Suppressor macrophage treated with lipopolysaccharide for 4 hours (primary cell): ENCODE data around the gene CACNG4.
A peak's percentile ranks its signal among the peaks of the same experiment; 100 is the strongest.

Experiments used
- DNase-seq: peaks from one replicate; pipeline ENCODE4 v3.0.0-alpha.2; 2020

CACNG4 gene

GRCh38 chr17:66985338-66986237, 21.1 kb downstream of the CACNG4 start:
- DNase-seq: peak; percentile 78

- DNase-seq: no peak
Measured at GRCh38 chr17:66986659-66987058, 22.2 kb downstream of the CACNG4 start.

GRCh38 chr17:66987059-66987616, 22.6 kb downstream of the CACNG4 start:
- no peak for DNase-seq

GRCh38 chr17:66988069-66988798, 23.7 kb downstream of the CACNG4 start:
- no peak for DNase-seq

- no peak for DNase-seq
Measured at GRCh38 chr17:66989076-66989475, 24.6 kb downstream of the CACNG4 start.

- no peak for DNase-seq
Measured at GRCh38 chr17:66989579-66989978, 25.1 kb downstream of the CACNG4 start.

- no peak for DNase-seq
Measured at GRCh38 chr17:66990047-66990446, 25.5 kb downstream of the CACNG4 start.

- no peak for DNase-seq
Measured at GRCh38 chr17:66992911-66993442, 28.5 kb downstream of the CACNG4 start.

- no peak for DNase-seq
Measured at GRCh38 chr17:66994361-66994760, 29.9 kb downstream of the CACNG4 start.

- DNase-seq: no peak
Measured at GRCh38 chr17:66994930-66995535, 30.5 kb downstream of the CACNG4 start.

- DNase-seq: no peak
Measured at GRCh38 chr17:66995944-66996343, 31.4 kb downstream of the CACNG4 start.

GRCh38 chr17:66996926-66997325, 32.4 kb downstream of the CACNG4 start:
- DNase-seq: no peak

- no peak for DNase-seq
Measured at GRCh38 chr17:67003231-67003630, 38.7 kb downstream of the CACNG4 start.

GRCh38 chr17:67004181-67004580, 39.7 kb downstream of the CACNG4 start:
- no peak for DNase-seq

- DNase-seq: no peak
Measured at GRCh38 chr17:67007266-67007665, 42.8 kb downstream of the CACNG4 start.

- no peak for DNase-seq
Measured at GRCh38 chr17:67008101-67008500, 43.6 kb downstream of the CACNG4 start.

GRCh38 chr17:67011527-67012175, 47.1 kb downstream of the CACNG4 start:
- DNase-seq: no peak

- DNase-seq: no peak
Measured at GRCh38 chr17:67013891-67014290, 49.4 kb downstream of the CACNG4 start.

- DNase-seq: no peak
Measured at GRCh38 chr17:67015001-67015400, 50.5 kb downstream of the CACNG4 start.

- no peak for DNase-seq
Measured at GRCh38 chr17:67016039-67016762, 51.7 kb downstream of the CACNG4 start.

- DNase-seq: no peak
Measured at GRCh38 chr17:67017910-67018309, 53.4 kb downstream of the CACNG4 start.
